NOMO-1 (cell line): ENCODE data around the gene BAG5.

ENCODE experiments used
- DNase-seq, 2 experiments: peaks; one replicate each; lab custom pipeline; 2025; ENCODE audit not compliant: unreplicated experiment in 2 of 2; lab: John Stamatoyannopoulos, UW

The BAG5 gene

DNA sequence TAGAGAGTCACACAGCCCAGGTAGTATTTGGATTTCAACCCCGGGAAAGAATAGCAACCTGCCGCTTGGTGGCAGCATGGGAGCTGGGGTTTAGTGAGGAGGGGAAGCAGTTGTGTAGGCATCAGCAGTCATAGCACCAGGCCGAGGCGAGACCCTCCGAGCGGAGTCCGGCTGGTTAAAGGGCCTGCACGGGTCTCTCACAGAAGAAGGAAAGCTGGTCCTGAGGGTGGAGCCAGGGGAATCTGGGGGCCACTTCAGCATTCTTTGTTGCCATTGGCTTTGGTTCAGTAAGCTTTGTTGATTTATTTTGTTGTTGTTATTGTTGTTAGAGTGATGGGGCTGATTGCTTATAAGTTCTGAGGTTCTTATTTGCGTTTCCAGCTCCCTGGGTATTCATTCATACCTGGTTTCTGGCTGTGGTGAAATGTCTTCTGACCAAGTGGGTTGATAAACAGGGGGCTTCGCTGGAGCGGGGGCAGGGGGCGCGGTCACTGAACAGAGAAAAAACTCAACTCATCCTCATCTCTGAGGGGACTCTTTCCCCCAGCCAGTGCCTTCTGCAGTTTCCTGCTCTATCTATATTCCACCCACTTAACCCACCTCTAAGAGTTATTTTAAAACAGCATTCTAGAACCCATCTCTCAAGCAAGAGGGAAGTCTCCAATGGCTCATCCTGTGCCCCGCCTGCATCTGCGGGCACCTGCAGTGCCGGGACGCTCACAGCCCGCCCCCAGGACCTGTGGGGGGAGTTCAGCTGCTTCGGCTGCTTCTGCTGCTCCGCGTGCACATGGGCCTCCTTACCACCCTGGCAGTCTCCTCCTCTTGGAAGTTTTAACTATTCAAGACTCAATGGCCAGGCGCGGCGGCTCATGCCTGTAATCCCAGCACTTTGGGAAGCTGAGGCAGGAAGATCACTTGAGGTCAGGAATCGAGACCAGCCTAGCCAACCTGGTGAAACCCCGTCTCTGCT, 51.4 kb downstream of the BAG5 start:
- no peak for DNase-seq

DNA sequence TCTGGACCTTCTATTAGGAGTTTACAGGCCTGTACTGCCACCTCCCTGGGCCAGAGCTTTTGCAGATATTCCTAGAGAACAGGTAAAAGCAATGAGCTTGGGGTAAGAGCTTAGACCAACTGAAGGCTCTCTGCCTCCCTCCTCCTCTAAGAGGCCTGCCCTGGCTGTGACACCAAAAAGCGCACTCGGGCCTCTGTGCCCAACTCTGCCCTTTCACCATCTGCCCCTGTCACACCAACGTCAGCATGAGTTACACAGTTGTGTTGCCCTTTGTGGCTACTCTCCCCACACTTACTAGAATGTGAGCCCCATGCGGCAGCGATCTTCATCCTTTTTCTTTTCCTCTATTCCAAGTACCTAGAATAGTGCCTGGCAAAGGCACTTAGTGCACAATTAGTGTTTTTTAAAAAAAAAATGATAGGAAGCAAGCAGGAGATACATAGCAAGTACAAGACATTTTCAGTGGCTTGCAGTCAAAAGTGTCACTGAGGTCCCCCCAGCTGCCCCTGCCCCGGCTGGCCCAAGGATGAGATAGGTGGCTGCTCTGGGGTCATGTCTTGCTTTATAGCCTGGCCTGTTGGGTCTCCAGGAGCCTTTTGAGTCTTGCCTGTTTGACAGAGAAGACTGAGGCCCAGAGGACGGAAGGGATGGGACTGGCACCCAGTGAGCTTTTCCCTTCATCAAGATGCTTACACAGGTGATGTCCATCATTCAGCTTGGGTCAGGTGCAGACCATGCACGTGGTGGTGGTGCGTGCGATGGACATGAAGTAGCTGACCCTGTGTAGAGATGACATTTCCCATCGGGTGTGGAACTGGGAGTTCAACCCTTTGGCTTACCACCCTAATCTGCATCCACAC, 52.4 kb downstream of the BAG5 start:
- DNase-seq = no peak

DNA sequence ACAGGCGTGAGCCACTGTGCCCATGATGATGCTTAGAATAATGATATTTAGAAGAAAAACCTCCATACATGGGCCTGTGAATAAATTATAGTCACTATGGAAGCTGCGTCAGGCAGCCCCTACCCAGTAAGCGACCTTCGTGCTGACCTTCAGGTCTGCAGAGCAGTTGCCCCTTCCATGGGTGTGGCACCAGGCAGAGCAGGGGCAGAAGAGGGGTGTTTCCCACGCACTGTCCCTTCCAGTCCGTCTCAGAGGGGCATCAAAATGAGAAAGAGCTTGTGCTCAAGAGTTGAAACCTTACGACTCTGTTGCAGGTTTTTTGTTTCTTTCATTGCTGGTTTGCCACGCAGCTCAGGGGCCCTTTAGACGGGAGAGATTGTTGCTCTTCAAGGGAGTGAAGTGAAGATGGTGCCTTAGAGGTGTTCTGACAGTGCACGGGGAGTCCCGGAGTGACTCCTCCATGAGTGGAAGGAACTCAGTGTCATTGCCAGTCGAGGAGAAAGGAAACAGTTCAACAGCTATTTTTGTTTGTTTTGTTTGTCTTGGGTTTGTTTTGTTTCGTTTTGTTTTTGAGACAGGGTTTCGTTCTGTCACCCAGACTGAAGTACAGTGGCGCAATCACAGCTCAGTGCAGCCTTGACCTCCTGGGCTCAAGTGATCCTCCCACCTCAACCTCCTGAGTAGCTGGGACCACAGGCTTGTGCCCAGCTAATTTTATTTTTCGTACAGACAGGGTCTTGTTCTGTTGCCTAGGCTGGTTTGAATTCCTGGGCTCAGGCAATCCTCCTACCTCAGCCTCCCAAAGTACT, 53.7 kb downstream of the BAG5 start:
- DNase-seq = no peak

DNA sequence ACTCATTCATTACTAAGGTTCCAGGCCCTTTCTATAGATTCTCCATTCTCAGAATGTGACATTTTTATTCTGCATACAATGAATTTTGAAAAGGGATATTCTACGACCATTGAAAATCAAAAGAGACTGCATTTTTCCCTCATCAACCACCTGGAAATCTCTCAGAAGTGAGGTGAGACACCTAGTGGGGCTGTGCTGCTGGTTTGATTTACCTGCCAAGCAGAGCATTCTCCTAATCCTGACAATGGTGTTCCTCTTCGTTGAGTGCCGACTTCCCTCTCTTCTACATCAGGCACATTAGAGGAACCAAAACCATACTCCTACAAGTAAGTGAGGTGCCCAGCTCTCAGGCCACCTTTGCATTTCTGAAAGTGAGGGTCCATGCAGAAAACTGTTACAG, 54.7 kb downstream of the BAG5 start:
- no peak for DNase-seq
